Uterus (tissue), 2 donors: Measurements from ENCODE around the gene SORBS1.

Experiments used
- CTCF ChIP-seq, 4 experiments: fragments of 200-600 bp in 2 of 4; fragments of 450-650 bp in 2 of 4; sonication (generic) in 2 of 4; IDR thresholded peaks; one replicate each; pipeline ENCODE4 v1.5.1; 2016 to 2019; ENCODE audit warnings: antibody characterized with exemption in 4 of 4, mild to moderate bottlenecking in 2 of 4, moderate library complexity in 1 of 4
- POLR2A ChIP-seq, 2 donors: fragments of 450-650 bp; IDR thresholded peaks; one replicate each; pipeline ENCODE4 v1.6.1; 2016; ENCODE audit warnings: antibody characterized with exemption in 2 of 2, mild to moderate bottlenecking in 1 of 2, moderate library complexity in 1 of 2

GRCh38 chr10:95601116-95601719 lies 40.0 kb upstream of the SORBS1 start:
- peak; percentile 95 to 97 (median 96) for TF ChIP-seq CTCF (IDR thresholded peaks at IDR 0.05)
- no peak for TF ChIP-seq POLR2A (IDR thresholded peaks at IDR 0.05)
